ENCODE data around the gene PLCG1. TPM values are rescaled to one million over a fixed set of nuclear protein-coding genes. Genes with fewer than 3 reads are reported as not detected.
"Not testable (repeated sequence)": the region's sequence is repeated elsewhere in the genome, so short reads cannot be mapped to it uniquely, and the experiment has no call there.

The PLCG1 gene
- polyA plus RNA-seq (2013, experiment 1 of 2; ENCODE audit: insufficient read length) = 57.7 TPM
- 53.9 TPM for polyA plus RNA-seq (2013, experiment 2 of 2; ENCODE audit: insufficient read length)

DNA sequence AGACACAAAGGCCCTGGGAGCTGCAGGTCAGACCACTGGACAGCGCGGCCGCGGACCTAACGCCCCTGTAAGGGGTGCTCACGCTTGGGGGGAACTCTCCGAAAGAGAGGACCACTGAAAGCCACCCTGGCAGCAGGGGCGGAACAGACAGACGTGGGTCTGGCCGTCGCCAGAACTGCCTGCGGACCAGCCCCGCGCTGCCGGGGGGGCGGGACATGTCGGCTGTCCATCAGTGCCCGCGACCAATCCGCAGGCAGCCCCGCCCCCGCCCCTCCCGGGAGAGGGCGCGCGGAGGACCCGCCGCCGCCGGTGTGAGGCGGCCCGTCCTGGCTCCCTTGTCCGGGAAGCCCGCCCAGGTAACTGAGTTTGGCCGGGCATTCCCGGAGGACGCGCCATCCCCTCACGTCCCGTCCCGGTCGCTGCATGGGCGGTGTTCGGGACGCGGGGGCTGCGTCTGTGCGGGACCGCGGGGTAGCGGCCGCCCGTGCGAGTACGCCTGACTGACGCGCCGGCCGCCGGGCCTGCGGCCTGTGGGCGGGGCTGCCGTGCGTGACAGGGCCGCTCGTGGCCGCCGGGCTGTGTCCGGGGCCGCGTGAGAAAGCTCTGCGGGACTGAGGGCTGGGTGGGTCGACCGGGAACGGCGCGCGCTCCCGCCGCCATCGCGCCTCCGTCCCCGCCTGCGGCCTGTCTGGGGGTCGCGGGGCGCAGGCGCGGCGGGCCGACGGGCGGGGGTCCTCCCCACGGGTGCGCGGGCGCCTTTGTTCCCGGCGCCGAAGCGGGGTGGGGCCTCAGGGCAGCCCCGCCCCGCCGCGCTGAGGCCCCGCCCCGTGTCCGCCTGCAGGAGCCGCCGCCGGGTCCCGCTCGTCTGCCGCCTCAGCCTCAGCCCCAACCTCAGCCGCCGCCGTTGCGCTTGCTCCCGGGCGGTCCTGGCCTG, at the start of gene PLCG1:
Gene PLCG1, plus strand, starts transcription at position 864 of the 934 bp plus-strand sequence. CDS start 99 bp downstream, outside the sequence.
- peak; percentile 84 for DNase-seq

- no peak for DNase-seq
Observed at GRCh38 chr20:41087777-41088176, 49.6 kb upstream of the PLCG1 start.

DNA sequence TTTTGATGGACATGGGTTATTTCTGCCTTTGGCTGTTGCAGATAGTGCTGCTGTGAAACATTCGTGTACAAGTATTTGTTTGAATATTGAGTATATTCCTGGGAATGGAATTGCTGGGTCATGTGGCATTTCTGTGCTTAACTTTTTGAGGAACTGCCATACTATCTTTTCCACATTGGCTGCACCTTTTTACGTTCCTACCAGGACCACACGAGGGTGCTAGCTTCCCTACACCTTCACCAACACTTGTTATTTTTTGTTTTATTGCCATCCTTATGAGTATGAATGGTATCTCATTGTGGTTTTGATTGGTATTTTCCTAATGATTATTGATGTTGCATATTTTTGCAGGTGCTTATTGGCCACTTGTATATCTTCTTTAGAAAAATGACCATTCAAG, 47.8 kb upstream of the PLCG1 start:
- no peak for DNase-seq

- no peak for DNase-seq
Observed at GRCh38 chr20:41091927-41092326, 45.4 kb upstream of the PLCG1 start.

- no peak for DNase-seq
Observed at GRCh38 chr20:41094353-41095055, 42.8 kb upstream of the PLCG1 start.

GRCh38 chr20:41095110-41095969, 42.0 kb upstream of the PLCG1 start:
- DNase-seq = peak; percentile 60

GRCh38 chr20:41098703-41099250, 38.6 kb upstream of the PLCG1 start:
- peak; percentile 77 for DNase-seq

DNA sequence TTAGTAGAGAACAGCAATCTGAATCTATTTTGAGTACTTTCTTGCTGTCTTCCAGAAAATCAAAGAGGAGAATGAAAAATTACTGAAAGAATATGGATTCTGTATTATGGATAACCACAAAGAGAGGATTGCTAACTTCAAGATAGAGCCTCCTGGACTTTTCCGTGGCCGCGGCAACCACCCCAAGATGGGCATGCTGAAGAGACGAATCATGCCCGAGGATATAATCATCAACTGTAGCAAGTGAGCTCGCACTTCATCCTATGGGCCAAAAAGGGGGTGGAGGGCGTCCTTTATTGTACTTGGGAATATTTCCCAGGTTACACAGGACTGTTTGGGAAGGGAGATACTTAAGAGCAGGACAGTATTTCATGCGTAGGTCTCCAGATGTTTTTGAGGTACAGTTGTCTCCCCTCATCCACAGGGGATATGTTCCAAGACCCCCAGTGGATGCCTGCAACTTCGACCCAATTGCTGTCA, 37.3 kb upstream of the PLCG1 start:
- DNase-seq = peak; percentile 19

DNA sequence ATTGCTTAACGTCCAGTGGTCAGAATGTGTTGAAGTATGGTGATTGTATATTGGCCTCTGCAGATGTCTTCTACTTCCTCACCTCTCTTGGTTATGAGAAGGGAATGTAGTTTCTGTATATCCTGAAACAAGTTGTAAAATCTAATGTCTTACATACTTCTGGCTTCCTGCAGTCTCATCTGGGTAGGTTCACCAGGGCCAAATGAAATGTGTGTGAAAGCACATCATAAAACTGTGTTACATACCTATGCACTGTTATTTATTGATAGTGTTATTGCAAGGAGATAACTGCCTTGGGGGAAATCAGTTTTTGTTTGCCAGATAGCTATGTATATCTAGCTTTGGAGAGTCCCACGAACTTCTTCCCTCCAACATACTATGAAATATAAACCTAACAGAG, 35.7 kb upstream of the PLCG1 start:
- no peak for DNase-seq

- DNase-seq = no peak
Observed at GRCh38 chr20:41108531-41108930, 28.8 kb upstream of the PLCG1 start.

DNA sequence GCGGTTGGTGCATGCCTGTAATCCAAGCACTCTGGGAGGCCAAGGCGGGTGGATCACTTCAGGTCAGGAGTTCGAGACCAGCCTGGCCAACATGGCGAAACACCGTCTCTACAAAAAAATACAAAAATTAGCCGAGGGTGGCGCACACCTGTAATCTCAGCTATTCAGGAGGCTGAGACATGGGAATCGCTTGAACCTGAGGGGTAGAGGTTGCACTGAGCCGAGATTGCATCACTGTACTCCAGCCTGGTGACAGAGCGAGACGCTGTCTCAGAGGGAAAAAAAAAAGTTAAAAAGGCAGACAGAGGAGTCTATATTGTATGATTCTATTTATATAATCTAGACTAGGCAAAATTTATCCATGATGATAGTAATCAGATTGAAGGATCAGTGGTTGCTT, 27.3 kb upstream of the PLCG1 start:
- DNase-seq = no peak

DNA sequence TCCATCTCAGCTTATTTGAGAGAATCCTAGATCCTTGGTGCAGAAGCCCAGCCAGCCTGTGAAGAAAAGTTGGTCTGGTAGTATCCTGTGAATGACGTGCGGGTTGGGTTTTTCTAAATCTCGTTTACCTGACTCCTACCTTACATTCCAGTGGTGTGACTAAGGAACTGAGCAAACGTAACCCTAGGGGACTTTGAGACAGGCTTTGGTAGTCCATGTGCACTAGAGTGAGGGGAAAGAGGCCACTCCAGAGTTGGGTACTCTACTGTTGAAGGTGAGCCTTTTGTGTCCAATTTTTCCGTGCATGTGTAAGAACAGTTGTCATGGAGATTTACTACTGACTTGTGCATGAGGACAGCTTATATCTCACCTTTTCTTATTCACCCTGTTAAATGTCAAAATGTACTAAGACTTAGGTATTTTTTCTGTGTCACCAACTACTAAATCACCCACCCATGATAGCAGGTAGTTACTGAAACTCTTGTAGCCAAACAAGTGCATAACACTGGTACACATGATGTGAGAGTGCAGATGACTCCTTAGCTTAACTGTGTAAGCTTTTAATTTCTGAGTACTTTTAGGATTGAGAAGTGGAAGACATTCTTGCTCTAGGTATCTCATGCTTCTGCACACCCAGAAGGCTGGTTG, 26.3 kb upstream of the PLCG1 start:
- no peak for DNase-seq

GRCh38 chr20:41111578-41111951, 25.8 kb upstream of the PLCG1 start:
- no peak for DNase-seq

GRCh38 chr20:41116282-41116956, 20.9 kb upstream of the PLCG1 start:
- no peak for DNase-seq

- DNase-seq = not testable (repeated sequence)
Observed at GRCh38 chr20:41118159-41118558, 19.2 kb upstream of the PLCG1 start.

DNA sequence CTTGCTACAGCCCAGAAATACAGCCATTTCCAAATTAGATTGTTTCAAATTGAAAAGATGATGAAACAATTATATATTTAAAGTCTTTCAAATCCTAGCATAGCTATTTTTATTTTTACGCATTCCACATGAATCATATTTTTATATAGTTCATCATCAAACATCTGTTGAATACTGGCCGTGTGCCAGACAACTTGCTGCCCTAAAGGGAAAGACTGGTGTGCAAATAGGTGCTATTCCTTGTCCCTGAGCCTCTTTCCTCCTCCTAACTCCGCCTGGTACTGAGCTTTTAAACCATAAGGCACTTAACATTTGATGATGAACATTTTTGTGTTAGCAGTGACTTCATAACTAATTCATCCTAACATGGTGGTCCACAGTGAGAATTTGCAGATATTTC, 18.7 kb upstream of the PLCG1 start:
- DNase-seq = peak; percentile 45

DNA sequence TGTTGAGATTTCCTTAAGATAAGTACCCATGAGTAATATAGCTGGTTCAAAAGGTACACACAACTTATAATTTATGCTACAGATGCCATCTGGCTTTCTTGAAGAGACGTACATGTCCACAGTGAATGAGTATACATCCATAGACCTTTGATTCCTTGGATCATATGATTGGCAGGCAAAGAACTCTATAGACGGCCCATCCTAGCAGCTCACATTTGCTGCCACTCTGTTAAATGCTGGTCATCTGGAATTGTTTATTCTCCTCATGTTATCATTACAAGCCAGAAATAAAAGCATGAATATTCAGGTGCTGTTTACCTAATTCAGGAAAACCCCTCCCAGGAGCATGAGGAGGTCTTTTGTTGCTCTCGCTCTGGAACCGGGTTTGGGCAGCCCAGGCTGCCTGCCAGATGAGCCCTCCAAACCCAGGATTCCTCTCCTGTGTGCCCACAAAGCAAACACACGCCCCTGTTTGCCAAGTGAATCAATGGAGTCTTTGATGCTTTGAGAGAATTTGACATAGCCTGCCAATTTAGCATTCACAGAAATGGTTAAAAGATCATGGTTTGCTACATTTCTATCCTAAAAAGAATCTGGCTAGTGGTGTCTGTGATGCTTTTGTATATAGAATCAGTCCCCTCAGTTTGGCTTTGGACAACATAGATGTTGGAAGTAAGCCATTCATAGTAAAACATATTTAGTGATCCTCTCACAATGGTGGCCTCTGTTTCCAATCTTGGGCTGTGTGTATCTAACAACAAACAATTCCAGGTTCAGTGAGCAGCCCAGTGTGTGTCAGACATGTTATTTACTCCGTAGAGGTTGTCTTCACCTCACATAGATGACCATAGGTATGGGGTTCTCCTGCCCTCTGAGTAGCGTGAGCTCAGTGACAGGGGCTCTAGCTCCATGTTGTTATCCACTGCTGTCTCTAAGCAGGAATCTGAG, 17.5 kb upstream of the PLCG1 start:
- no peak for DNase-seq

DNA sequence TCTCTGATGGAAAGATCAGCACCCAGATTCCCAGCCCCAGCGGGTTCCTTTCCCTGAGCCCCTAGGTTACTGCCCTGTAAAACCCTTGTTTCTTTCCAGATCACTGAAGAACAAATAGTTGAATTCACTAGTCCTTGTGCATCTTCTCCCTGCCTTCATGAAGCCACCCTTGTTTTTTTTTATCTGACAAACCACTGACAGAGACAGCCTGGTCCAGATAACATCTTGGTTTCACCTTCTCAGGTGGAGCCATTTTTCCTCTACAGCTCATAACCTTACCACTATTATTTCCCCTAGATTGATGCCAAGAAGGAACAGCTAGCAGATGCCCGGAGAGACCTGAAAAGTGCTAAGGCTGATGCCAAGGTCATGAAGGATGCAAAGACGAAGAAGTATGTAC, 15.9 kb upstream of the PLCG1 start:
- no peak for DNase-seq

GRCh38 chr20:41123631-41124030, 13.7 kb upstream of the PLCG1 start:
- DNase-seq = no peak
